ENCODE data around the gene CNPY1. TPM values are rescaled to one million over a fixed set of nuclear protein-coding genes. Genes with fewer than 3 reads are reported as not detected.

The CNPY1 gene
- total and polyA plus RNA-seq, 2 experiments from 2014 or later, result 0.15 TPM; not detected in 1

GRCh38 chr7:155557778-155558177 is 11.4 kb upstream of the CNPY1 start:
- Histone ChIP-seq H3K36me3 (no peaks in the 10 kb centered on the region), H3K9me3 (ENCODE audit: low read depth) (no peaks in the 10 kb centered on the region), H3K27me3 (no peaks in the 10 kb centered on the region), H3K4me3 (no peak overlapping the region), H3K27ac (no peak overlapping the region), H3K4me1 (ENCODE audit: low read depth) (no peaks in the 10 kb centered on the region)
- no peak for TF ChIP-seq CTCF (IDR thresholded peaks at IDR 0.05; ENCODE audit: low read depth, low read length)
- no peak for DNase-seq (ENCODE audit: low read depth in 1 of 2, low spot score in 1 of 2)

DNA sequence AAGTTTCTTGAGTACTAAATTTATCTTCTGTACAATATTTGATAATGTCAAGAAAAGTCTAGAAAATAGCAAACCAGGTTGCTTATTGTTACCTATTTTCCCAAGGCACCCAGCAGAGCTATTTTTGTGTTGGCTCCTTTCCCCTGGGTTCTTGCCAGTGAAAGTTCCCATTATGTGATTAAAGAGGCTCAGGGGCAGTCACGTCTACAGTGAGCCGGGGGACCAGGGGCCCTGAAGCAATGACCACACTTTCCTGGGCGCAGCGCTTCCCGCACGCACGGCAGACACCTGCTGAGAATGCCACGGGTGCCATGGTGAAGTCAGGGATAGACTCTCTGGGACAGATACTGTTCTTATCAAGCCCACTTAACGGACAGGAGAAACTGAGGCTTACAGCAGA is 10.4 kb upstream of the CNPY1 start:
- H3K27me3 ChIP-seq, result no peaks in the 10 kb centered on the region
- no peak for DNase-seq (ENCODE audit: low read depth in 1 of 2, low spot score in 1 of 2)

DNA sequence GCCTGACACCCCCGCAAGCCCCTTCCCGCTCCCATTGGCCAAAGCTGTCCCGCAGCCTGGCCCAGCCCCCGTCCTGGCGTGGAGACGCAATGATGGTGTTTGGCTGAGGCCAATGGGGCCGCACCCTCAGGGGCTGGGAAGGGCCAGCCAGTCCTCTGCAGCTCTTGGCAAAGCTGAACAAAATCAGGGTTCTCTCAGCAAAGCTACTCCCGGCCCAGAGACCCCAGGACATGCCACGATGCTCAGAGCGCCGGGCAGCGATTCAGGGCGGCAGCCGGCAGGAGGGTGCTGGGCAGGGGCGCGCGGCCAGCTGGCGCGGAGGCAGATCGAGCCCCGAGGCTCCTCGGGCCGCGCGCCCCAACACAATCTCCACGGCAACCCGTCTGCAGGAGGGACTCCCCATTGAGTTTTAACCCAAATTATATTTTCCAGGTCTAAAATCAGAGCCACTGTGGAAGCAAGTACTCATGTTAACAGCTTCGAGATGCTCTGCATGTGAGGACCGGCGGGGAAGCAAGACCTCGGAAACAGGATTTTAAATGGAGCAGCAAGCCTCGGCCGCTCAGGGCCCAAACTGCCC is 8.8 kb upstream of the CNPY1 start:
- no peaks in the 10 kb centered on the region for H3K4me1 ChIP-seq (ENCODE audit: low read depth)
- TF ChIP-seq CTCF (IDR thresholded peaks at IDR 0.05; ENCODE audit: low read depth, low read length), result no peak
- no peaks in the 10 kb centered on the region for H3K9me3 ChIP-seq (ENCODE audit: low read depth)
- H3K36me3 ChIP-seq, result no peaks in the 10 kb centered on the region
- H3K27me3 ChIP-seq, result no peaks in the 10 kb centered on the region
- H3K27ac ChIP-seq, result no peak overlapping the region
- DNase-seq (ENCODE audit: low read depth in 1 of 2, low spot score in 1 of 2), result no peak
- H3K4me3 ChIP-seq, result no peak overlapping the region

More for the DNA sequence above, 10.4 kb upstream of the CNPY1 start:
- H3K4me3 ChIP-seq, result no peak overlapping the region
- no peaks in the 10 kb centered on the region for H3K36me3 ChIP-seq
- no peak overlapping the region for H3K27ac ChIP-seq
- H3K9me3 ChIP-seq (ENCODE audit: low read depth), result no peaks in the 10 kb centered on the region
- H3K4me1 ChIP-seq (ENCODE audit: low read depth), result no peaks in the 10 kb centered on the region
- no peak for TF ChIP-seq CTCF (IDR thresholded peaks at IDR 0.05; ENCODE audit: low read depth, low read length)

DNA sequence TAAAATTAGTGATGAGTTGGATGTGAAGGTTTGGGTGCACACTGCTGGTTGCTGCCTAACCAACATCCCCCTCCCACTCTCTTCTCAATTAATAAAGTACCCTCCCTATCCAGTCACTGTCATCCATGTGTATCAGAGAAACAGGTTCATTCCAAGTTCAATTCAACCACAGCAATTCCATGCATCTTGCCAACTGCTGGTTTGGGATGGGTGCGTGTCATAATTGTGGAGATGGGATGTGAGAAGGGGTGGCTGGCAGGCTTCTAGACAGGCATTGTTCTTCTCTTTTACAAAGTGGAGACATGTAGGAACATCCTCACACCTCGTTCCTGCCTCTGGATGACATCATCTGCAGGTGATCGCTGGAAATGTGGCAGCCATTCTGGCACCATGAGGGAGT is 7.5 kb upstream of the CNPY1 start:
- no peak for TF ChIP-seq CTCF (IDR thresholded peaks at IDR 0.05; ENCODE audit: low read depth, low read length)
- Histone ChIP-seq H3K27me3 (no peaks in the 10 kb centered on the region), H3K36me3 (no peaks in the 10 kb centered on the region), H3K4me3 (no peak overlapping the region), H3K4me1 (ENCODE audit: low read depth) (no peaks in the 10 kb centered on the region), H3K9me3 (ENCODE audit: low read depth) (no peaks in the 10 kb centered on the region), H3K27ac (no peak overlapping the region)
- no peak for DNase-seq (ENCODE audit: low read depth in 1 of 2, low spot score in 1 of 2)

- Histone ChIP-seq H3K9me3 (ENCODE audit: low read depth) (no peaks in the 10 kb centered on the region), H3K4me1 (ENCODE audit: low read depth) (no peaks in the 10 kb centered on the region), H3K27ac (no peak overlapping the region), H3K36me3 (no peaks in the 10 kb centered on the region), H3K4me3 (no peak overlapping the region), H3K27me3 (no peaks in the 10 kb centered on the region)
- DNase-seq (ENCODE audit: low read depth in 1 of 2, low spot score in 1 of 2), result no peak
- TF ChIP-seq CTCF (IDR thresholded peaks at IDR 0.05; ENCODE audit: low read depth, low read length), result no peak
These were observed 5.6 kb upstream of the CNPY1 start for GRCh38 chr7:155551785-155552611.

All from cardiac muscle cell (in vitro differentiated cells and primary cell).